22Rv1 (cell line): Measurements from ENCODE around the gene DDX3X.

Experiments used
- CTCF ChIP-seq: fragments of 450-650 bp; IDR thresholded peaks from 2 replicates; pipeline ENCODE4 v1.5.1; 2017; ENCODE audit warnings: mild to moderate bottlenecking
- ZFX ChIP-seq: fragments of 450-650 bp; IDR thresholded peaks from 2 replicates; pipeline ENCODE4 v1.6.1; 2017; ENCODE audit warnings: antibody characterized with exemption, borderline replicate concordance

GRCh38 chrX:41377624-41378023, 43.7 kb downstream of the DDX3X start:
- no peak for TF ChIP-seq CTCF
- TF ChIP-seq ZFX = no peak
